IPS DF 19.7 (cell line): ENCODE data around the gene DNAJC5G.
"Not testable (repeated sequence)": the region's sequence is repeated elsewhere in the genome, so short reads cannot be mapped to it uniquely, and the experiment has no call there.

Experiments used
- DNase-seq: peaks from one replicate; pipeline ENCODE4 v3.0.0-alpha.2; 2013; ENCODE audit warnings: low read depth, low spot score

Gene DNAJC5G

DNA sequence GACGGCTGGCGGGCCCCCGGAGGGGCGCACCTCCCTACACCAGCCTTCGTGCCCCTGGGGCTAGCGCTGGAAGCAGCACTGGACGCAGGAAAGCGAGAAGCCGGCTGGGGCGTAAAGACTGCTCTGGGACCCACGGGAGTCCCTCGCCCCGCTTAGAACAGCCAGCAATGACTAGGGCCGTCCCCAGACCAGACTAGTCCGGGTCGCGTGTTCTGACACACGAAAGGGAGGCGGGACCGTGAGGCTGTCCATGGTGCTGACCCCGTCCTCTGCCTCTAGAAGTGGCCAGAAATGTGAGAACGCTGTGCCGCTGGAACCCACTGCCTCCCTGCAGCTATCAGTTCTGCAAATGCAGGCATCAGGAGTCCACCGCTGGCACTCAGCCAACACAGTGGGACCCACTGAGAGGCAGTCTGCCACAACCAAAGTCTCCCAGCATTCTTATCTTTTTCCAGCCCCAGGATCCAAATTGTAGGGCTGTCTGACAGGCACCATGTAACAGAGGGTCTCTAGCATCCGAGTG is 33.2 kb downstream of the DNAJC5G start, which contains the start of gene UCN:
UCN (minus strand) TSS at position 87 of the 523 bp plus-strand sequence. CDS start 550 bp downstream, outside the sequence.
- no peak for DNase-seq

DNA sequence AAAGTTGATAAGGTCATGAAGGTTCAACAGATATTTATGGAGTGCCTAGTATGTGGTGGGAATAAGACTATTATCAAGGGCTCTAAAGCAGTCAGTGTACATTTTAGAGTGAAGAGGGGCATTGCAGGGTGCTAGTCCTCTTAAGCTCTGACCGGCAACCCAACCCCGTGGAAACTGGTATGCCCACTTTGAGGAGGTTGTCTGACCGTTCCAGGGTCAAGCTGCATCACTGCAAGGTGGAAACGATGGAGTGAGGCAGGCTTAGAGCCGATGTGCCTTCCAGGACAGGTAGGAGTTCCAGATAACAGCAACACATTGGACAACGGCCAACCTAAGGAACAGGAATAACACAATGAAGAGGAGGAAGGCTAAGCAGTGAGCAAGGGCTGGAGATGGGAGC is 34.4 kb downstream of the DNAJC5G start:
- no peak for DNase-seq

- DNase-seq = no peak
These were observed 36.9 kb downstream of the DNAJC5G start for GRCh38 chr2:27312152-27312551.

DNA sequence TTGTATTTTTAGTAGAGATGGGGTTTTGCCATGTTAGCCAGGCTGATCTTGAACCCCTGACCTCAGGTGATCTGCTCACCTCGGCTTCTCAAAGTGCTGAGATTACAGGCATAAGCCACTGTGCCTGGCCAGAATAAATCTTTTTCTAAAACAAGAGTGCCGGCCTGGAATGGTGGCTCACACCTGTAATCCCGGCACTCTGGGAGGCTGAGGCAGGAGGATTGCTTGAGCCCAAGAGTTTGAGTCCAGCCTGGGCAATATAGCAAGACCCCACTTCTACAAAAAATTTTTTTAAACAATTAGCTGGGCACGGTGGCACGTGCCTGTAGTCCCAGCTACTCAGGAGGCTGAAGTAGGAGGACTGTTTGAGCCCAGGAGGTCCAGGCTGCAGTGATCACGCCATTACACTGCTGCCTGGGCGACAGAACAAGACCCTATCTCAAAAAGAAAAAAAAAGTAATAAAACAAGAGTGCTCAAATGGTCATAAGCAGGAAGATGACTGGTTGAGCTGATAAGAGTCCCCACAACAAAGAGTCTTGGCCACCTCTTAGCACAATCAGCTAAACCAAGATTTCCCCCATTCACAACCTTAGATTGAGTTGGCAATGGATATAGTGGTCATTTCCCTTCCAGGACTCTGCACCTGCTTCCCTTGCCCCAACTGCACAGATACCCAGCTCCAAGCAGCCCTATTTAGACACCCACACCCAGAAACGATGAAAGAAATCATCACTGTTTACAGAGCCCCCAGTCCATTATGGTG is 38.8 kb downstream of the DNAJC5G start:
- no peak for DNase-seq

DNA sequence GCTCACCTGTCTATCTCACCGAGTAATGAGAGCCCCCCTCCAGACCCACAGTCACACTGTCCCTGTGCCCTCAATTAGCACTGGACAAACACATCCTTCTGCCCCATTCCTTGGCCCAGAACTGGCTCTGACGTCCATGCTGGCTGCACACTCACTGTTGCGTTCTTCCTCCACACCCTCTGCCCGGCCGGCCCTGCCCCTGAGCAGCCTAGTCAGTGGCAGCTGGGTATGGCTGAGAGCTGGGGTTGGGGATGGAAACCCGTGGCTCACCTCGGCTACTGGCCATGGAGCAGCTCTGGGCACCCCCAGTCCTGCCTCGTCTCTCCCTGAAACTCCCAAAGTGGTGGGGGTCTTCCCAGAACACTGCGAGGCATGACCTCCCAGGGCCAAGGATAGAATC is 39.5 kb downstream of the DNAJC5G start:
- DNase-seq = no peak

- no peak for DNase-seq
These were observed 39.9 kb downstream of the DNAJC5G start for GRCh38 chr2:27315122-27315521.

DNA sequence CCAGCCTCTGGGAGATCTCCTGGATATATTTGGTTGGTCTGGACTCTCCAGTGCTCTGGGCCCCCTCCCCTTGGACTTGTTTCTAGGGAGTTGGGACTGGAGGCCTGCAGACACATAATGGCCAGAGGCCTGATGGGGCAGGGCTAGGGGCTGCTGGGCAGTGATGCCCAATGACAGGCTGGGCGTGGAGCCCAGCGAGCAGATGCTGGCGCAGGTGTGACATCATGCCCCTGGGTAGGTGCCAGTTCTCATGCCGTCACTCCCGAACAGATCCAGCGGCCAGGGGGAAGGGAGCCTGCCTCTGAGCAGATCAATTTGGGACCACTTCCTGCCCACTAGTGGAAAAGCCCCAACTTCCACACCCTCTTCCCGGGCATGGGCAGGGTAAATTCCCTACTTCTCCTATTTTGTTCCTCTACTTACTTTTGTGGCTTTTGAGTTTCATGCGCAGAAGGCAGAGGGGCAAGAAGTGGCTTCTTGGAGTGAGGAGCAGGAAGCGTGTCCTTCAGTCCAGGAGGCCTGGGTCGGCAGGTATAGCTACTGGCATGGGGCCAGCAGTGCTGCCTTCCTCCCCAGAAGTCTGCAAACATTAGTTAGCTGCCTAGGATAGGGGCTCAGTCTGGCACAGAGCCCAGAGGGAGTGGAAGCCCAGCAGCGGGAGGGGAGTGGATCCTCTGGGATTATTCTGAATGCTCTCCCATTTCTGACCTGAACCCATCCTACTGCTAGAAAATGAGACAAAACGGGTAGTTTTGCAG is 41.6 kb downstream of the DNAJC5G start:
- DNase-seq = no peak

DNA sequence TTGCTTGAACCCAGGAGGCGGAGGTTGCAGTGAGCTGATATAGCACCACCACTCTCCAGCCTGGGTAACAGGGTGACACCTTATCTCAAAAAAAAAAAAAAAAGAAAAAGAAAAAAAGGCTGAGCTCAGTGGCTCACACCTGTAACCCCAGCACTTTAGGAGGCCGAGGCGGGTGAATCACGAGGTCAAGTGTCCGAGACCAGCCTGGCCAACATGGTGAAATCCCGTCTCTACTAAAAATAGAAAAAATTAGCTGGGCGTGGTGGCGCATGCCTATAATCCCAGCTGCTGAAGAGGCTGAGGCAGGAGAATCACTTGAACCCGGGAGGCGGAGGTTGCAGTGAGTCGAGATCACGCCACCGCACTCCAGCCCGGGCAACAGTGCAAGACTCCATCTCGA is 44.6 kb downstream of the DNAJC5G start:
- not testable (repeated sequence) for DNase-seq

DNA sequence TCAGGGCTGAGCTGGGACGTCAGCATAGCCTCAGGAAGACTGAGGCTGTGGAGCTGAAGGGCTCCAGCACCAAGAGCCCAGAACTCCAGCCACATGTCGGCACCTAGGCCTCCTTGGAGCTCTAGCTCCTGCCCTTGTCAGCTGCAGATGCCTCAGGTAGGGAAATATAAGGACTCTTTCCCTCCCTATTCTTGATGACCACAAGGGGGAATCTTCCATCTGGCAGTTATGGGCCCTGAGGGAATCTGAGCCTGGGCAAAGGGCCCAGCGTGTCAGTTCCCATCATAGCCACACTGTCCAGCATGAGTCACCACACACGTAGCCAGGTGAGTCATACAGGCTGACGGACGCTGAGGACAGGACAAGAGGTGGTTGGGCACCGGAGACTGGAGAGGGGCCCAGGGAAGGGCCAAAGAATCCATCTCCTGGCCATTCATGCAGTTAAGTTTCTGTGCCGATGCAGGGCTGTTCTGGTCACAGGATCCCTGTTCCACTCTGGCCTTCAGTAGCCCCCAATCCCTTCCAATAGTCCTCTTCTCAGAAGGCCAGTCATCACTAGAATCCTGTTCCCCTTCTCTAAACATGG is 45.8 kb downstream of the DNAJC5G start:
- DNase-seq = peak; percentile 68

- DNase-seq = no peak
These were observed 47.1 kb downstream of the DNAJC5G start for GRCh38 chr2:27322301-27322765.

- DNase-seq = peak; percentile 78
These were observed 47.7 kb downstream of the DNAJC5G start, which contains the start of gene MPV17 for GRCh38 chr2:27322766-27323595. MPV17 (minus strand) TSS chr2:27323097; CDS start chr2:27322517, 580 bp downstream.

- DNase-seq = no peak
These were observed 48.5 kb downstream of the DNAJC5G start for GRCh38 chr2:27323596-27324285.

DNA sequence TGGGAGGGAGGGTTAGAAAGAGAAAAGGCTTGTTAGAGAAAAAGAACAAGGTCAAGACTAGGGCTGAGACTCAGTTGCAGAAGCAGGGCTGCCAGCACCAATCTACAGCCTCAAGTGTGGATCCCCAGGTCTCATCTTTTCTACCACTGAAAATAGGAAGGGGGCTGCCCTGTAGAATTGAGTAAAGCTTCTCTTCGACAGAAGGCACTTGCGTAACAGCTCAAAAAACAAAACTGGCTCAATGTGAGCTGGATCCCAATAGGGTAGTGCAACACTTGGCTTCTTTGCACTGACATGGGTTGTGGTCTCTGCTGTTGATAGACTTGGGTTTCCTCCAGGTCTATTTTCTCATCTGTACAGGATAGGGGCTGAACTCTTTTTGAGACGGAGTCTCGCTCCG is 49.5 kb downstream of the DNAJC5G start:
- no peak for DNase-seq
